Ishikawa (cell line): ENCODE data around the gene RAET1G.

Experiments used
- EGR1 ChIP-seq: IDR thresholded peaks from 2 replicates; pipeline ENCODE4 v1.6.1; 2012
- EP300 ChIP-seq: IDR thresholded peaks from 2 replicates; pipeline ENCODE4 v1.6.1; 2012; ENCODE audit warnings: borderline replicate concordance
- FOXM1 ChIP-seq: IDR thresholded peaks from 2 replicates; pipeline ENCODE4 v1.6.1; 2012; ENCODE audit warnings: low read depth, borderline replicate concordance
- MAX ChIP-seq: IDR thresholded peaks from 2 replicates; pipeline ENCODE4 v1.6.1; 2012
- NFIC ChIP-seq: IDR thresholded peaks from 2 replicates; pipeline ENCODE4 v1.6.1; 2012
- RAD21 ChIP-seq: IDR thresholded peaks from 2 replicates; pipeline ENCODE4 v1.6.1; 2012; ENCODE audit warnings: low read depth
- REST ChIP-seq: IDR thresholded peaks from 2 replicates; pipeline ENCODE4 v1.6.1; 2012; ENCODE audit warnings: low read depth, mild to moderate bottlenecking
- TAF1 ChIP-seq: IDR thresholded peaks from 2 replicates; pipeline ENCODE4 v1.6.1; 2012; ENCODE audit warnings: low read depth, mild to moderate bottlenecking
- TCF12 ChIP-seq: IDR thresholded peaks from 2 replicates; pipeline ENCODE4 v1.6.1; 2012; ENCODE audit warnings: low read depth
- YY1 ChIP-seq: IDR thresholded peaks from 2 replicates; pipeline ENCODE4 v1.6.1; 2012; ENCODE audit warnings: low read depth

- no peak for TF ChIP-seq RAD21
- TF ChIP-seq EP300, result no peak
- no peak for TF ChIP-seq YY1
- TF ChIP-seq REST, result no peak
- no peak for TF ChIP-seq EGR1
- TF ChIP-seq NFIC, result no peak
- TF ChIP-seq FOXM1, result no peak
- no peak for TF ChIP-seq MAX
- TF ChIP-seq TAF1, result no peak
- no peak for TF ChIP-seq TCF12
Observed at GRCh38 chr6:149901444-149902140, 21.3 kb downstream of the RAET1G start.
